Panc1 (cell line): ENCODE data around the gene CEACAM5. TPM values are rescaled to one million over a fixed set of nuclear protein-coding genes. Genes with fewer than 3 reads are reported as not detected.

Experiments
- ATAC-seq: fragments of 200-7000 bp; cut with Tn5 transposase; 2 replicates; pipeline ENCODE4 v1.9.1; 2020; ENCODE audit warnings: mild to moderate bottlenecking, moderate library complexity
- BruUV-seq: library from RNA; stranded (reverse); fragments of 400-500 nt; replicated peaks from 2 replicates; lab custom pipeline; 2021; lab: Mats Ljungman, UMichigan
- CTCF ChIA-PET: fragments of 300-600 bp; sonication (Branson Sonifier 250); formaldehyde crosslinking; loops from one replicate; lab custom pipeline; 2022; ENCODE audit warnings: antibody characterized with exemption; lab: Charles Lee
- POLR2A ChIA-PET: fragments of 300-600 bp; sonication (Branson Sonifier 250); formaldehyde crosslinking; loops from one replicate; lab custom pipeline; 2022; ENCODE audit warnings: antibody characterized with exemption; lab: Charles Lee
- DNase-seq: peaks from one replicate; pipeline ENCODE4 v3.0.0-alpha.2; 2010; ENCODE audit warnings: low read depth, low spot score
- H3K27ac ChIP-seq: 2 replicates; pipeline ENCODE4 v1.5.1; 2011; ENCODE audit warnings: mild to moderate bottlenecking, low read length, inconsistent platforms
- H3K27me3 ChIP-seq: fragments of 200-500 bp; sonication (Bioruptor generic); 2 replicates; pipeline ENCODE4 v1.6.0; 2014; ENCODE audit warnings: low read length, inconsistent platforms; ENCODE audit not compliant: control insufficient read depth, insufficient read depth
- H3K36me3 ChIP-seq: fragments of 200-500 bp; sonication (Bioruptor generic); 2 replicates; pipeline ENCODE4 v1.5.1; 2014; ENCODE audit warnings: inconsistent platforms, mild to moderate bottlenecking, low read length, moderate library complexity; ENCODE audit not compliant: control insufficient read depth, insufficient read depth
- H3K4me1 ChIP-seq: 2 replicates; pipeline ENCODE4 v1.5.1; 2011; ENCODE audit warnings: inconsistent platforms, mild to moderate bottlenecking, low read length, moderate library complexity; ENCODE audit not compliant: control insufficient read depth, insufficient read depth
- H3K4me3 ChIP-seq, 2 experiments: 2 replicates each; pipeline ENCODE4 v1.5.1; 2011 to 2012; ENCODE audit warnings: low read depth in 2 of 2, low read length in 2 of 2, mild to moderate bottlenecking in 2 of 2, inconsistent platforms in 1 of 2, moderate library complexity in 1 of 2
- H3K9me3 ChIP-seq: fragments of 200-500 bp; sonication (Bioruptor generic); 2 replicates; pipeline ENCODE4 v1.5.1; 2014; ENCODE audit warnings: low read depth, mild to moderate bottlenecking, inconsistent platforms, low read length, moderate library complexity; ENCODE audit not compliant: control insufficient read depth, insufficient read depth
- CTCF ChIP-seq: fragments of 450-650 bp; IDR thresholded peaks from 2 replicates; pipeline ENCODE4 v1.5.1; 2017; ENCODE audit warnings: mild to moderate bottlenecking
- POLR2AphosphoS5 ChIP-seq: IDR thresholded peaks from 2 replicates; pipeline ENCODE4 v1.6.1; 2012; ENCODE audit warnings: mild to moderate bottlenecking, low read depth, low read length, moderate library complexity
- REST ChIP-seq, 2 experiments: IDR thresholded peaks; 2 replicates each; pipeline ENCODE4 v1.6.1; 2011 to 2012; ENCODE audit warnings: low read depth in 2 of 2, control low read depth in 1 of 2, low read length in 1 of 2, mild to moderate bottlenecking in 1 of 2, moderate library complexity in 1 of 2; ENCODE audit not compliant: insufficient read depth in 1 of 2
- SIN3A ChIP-seq: IDR thresholded peaks from 2 replicates; pipeline ENCODE4 v1.6.1; 2012; ENCODE audit warnings: low read depth, mild to moderate bottlenecking, low read length, moderate library complexity, borderline replicate concordance; ENCODE audit not compliant: insufficient read depth
- TCF7L2 ChIP-seq: IDR thresholded peaks from 2 replicates; pipeline ENCODE4 v1.6.1; 2011; ENCODE audit warnings: mild to moderate bottlenecking, low read depth, low read length, inconsistent platforms
- in situ Hi-C: cut with HindIII; loops from 2 replicates; pipeline ENCODE4 v1.10.0; 2016; ENCODE audit warnings: low sequenced_read_pairs, low pct_unique_long_range_greater_than_20kb
- intact Hi-C: fragments of 100-400 bp; cut with micrococcal nuclease; formaldehyde crosslinking; loops from one replicate; pipeline ENCODE4 v1.10.0; 2022; ENCODE audit not compliant: unreplicated experiment
- total RNA-seq: library from RNA; stranded (reverse); gene quantifications from one replicate; pipeline ENCODE4 v1.2.1, GENCODE V29; 2021; ENCODE audit not compliant: unreplicated experiment

The CEACAM5 gene
- total RNA-seq, 1 experiment from 2014 or later, result 0.51 TPM

- DNase-seq, result no peak
- no peak overlapping the region for H3K27ac ChIP-seq
- no peaks in the 10 kb centered on the region for H3K9me3 ChIP-seq
- H3K27me3 ChIP-seq, result peaks cover 4% of the 10 kb centered on the region; the same call in 1 of the 2 replicates
- TF ChIP-seq SIN3A (no peak), POLR2AphosphoS5 (no peak), TCF7L2 (no peak), REST (IDR thresholded peaks at IDR 0.05; ENCODE audit: insufficient read depth in 1 of 2, low read depth in 2 of 2, low read length in 1 of 2) (no peak), CTCF (no peak)
- ATAC-seq, result no peak
- CTCF ChIA-PET, result no interaction called here
- intact Hi-C loops, result no loop called here
- H3K36me3 ChIP-seq, result no peaks in the 10 kb centered on the region
- POLR2A ChIA-PET, result no interaction called here
- H3K4me1 ChIP-seq, result no peaks in the 10 kb centered on the region
- in situ Hi-C loops, result no loop called here
- H3K4me3 ChIP-seq, result no peak overlapping the region
- BruUV-seq, result no TSS peak
These were observed 3.2 kb downstream of the CEACAM5 start for GRCh38 chr19:41711376-41712261.

GRCh38 chr19:41714598-41714997, 6.2 kb downstream of the CEACAM5 start:
- Histone ChIP-seq H3K27me3 (peaks cover 4% of the 10 kb centered on the region; the same call in 1 of the 2 replicates), H3K4me3 (no peak overlapping the region), H3K27ac (no peak overlapping the region), H3K4me1 (no peaks in the 10 kb centered on the region), H3K9me3 (no peaks in the 10 kb centered on the region), H3K36me3 (no peaks in the 10 kb centered on the region)
- ATAC-seq, result no peak
- POLR2A ChIA-PET, result no interaction called here
- CTCF ChIA-PET, result no interaction called here
- no peak for DNase-seq
- TF ChIP-seq REST (IDR thresholded peaks at IDR 0.05; ENCODE audit: insufficient read depth in 1 of 2, low read depth in 2 of 2, low read length in 1 of 2) (no peak), CTCF (no peak), SIN3A (no peak)
- intact Hi-C loops, result no loop called here
- no TSS peak for BruUV-seq
- in situ Hi-C loops, result no loop called here
